Tibial nerve (tissue), 4 donors: ENCODE measurements around the gene SLC66A3. TPM values are rescaled to one million over a fixed set of nuclear protein-coding genes. Genes with fewer than 3 reads are reported as not detected.

Experiments used
- DNase-seq, 2 donors: peaks; one replicate each; pipeline ENCODE4 v3.0.0-alpha.2; 2019; ENCODE audit warnings: low spot score in 2 of 2
- H3K27ac ChIP-seq, 4 donors: fragments of 200-600 bp; sonication (generic) in 3 of 4; one replicate each; pipeline ENCODE4 v1.5.1; 2017 to 2019; ENCODE audit warnings: mild to moderate bottlenecking in 1 of 4
- H3K27me3 ChIP-seq, 2 donors: fragments of 200-600 bp; sonication (generic) in 1 of 2; one replicate each; pipeline versions ENCODE4 v1.5.1 to v1.6.0; 2017 to 2019
- H3K36me3 ChIP-seq, 3 donors: fragments of 200-600 bp; sonication (generic); one replicate each; pipeline ENCODE4 v1.5.1; 2018 to 2019
- H3K4me1 ChIP-seq, 4 donors: fragments of 200-600 bp; sonication (generic) in 3 of 4; one replicate each; pipeline ENCODE4 v1.5.1; 2017 to 2019
- H3K4me3 ChIP-seq, 4 donors: fragments of 200-600 bp; sonication (generic) in 3 of 4; one replicate each; pipeline ENCODE4 v1.5.1; 2017 to 2019; ENCODE audit warnings: mild to moderate bottlenecking in 1 of 4, moderate library complexity in 1 of 4
- H3K9me3 ChIP-seq, 4 donors: fragments of 200-600 bp; sonication (generic) in 3 of 4; one replicate each; pipeline ENCODE4 v1.5.1; 2017 to 2019
- CTCF ChIP-seq, 5 experiments: fragments of 200-600 bp in 3 of 5; fragments of 450-650 bp in 2 of 5; sonication (generic) in 3 of 5; IDR thresholded peaks; one replicate each; pipeline ENCODE4 v1.5.1; 2016 to 2019; ENCODE audit warnings: antibody characterized with exemption in 5 of 5, mild to moderate bottlenecking in 3 of 5, moderate library complexity in 2 of 5
- EP300 ChIP-seq, 2 donors: sonication (generic); formaldehyde crosslinking; IDR thresholded peaks; one replicate each; pipeline ENCODE4 v1.6.1; 2017; ENCODE audit warnings: antibody characterized with exemption in 2 of 2, mild to moderate bottlenecking in 1 of 2
- POLR2A ChIP-seq, 2 donors: fragments of 450-650 bp; IDR thresholded peaks; one replicate each; pipeline ENCODE4 v1.6.1; 2017; ENCODE audit warnings: antibody characterized with exemption in 2 of 2, mild to moderate bottlenecking in 2 of 2, moderate library complexity in 2 of 2
- WGBS, 2 donors: methylation state at CpG; one replicate each; pipeline ENCODE4 v1.1.5; 2018; 5-methylcytosine and 5-hydroxymethylcytosine counted together
- total RNA-seq, 4 donors: library from RNA; depleted of rRNA; stranded (reverse); fragments of >200 nt; gene quantifications; one replicate each; pipeline ENCODE4 v1.1.0, GENCODE V29; 2016

The SLC66A3 gene
- total RNA-seq, 4 donors from 2014 or later: 49.8 to 120 (median 112) TPM

GRCh38 chr2:11121099-11121822 lies 34.0 kb upstream of the SLC66A3 start:
- peaks cover 0 to 6% (median 0%) of the 10 kb centered on the region in 4 donors for H3K4me1 ChIP-seq
- H3K9me3 ChIP-seq: no peaks in the 10 kb centered on the region
- no peak overlapping the region for H3K4me3 ChIP-seq
- H3K27me3 ChIP-seq: no peaks in the 10 kb centered on the region
- DNase-seq: no peak
- no peak overlapping the region for H3K27ac ChIP-seq
- TF ChIP-seq POLR2A (IDR thresholded peaks at IDR 0.05) (no peak), EP300 (IDR thresholded peaks at IDR 0.05) (no peak), CTCF (IDR thresholded peaks at IDR 0.05) (no peak)
- no peaks in the 10 kb centered on the region for H3K36me3 ChIP-seq
- WGBS, 2 donors: 41 to 45% methylated on average over 8 of the region's 8 CpGs

DNA sequence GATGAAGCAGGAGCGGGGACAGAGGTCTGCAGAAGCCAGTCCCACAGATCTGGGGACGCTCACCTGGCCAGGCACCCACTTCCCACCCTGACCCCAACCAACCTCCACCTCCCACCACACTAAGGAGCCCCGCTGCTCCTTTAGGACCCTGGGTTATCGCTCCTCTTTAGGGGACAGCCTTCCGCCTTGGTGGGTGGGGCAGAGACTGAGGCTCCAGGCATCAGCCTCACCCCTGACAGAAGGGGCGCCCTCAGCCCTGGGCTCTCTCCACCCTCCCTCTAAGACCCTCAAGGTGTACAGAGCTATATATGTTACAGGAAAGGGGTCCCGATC lies 33.5 kb upstream of the SLC66A3 start:
- TF ChIP-seq CTCF (IDR thresholded peaks at IDR 0.05): no peak
- TF ChIP-seq POLR2A (IDR thresholded peaks at IDR 0.05): no peak
- no peak for TF ChIP-seq EP300 (IDR thresholded peaks at IDR 0.05)
- DNase-seq: no peak

GRCh38 chr2:11122380-11122779 lies 32.9 kb upstream of the SLC66A3 start:
- H3K36me3 ChIP-seq: no peaks in the 10 kb centered on the region
- TF ChIP-seq EP300 (IDR thresholded peaks at IDR 0.05) (no peak), POLR2A (IDR thresholded peaks at IDR 0.05) (no peak), CTCF (IDR thresholded peaks at IDR 0.05) (no peak)
- H3K4me1 ChIP-seq: peaks cover 0 to 6% (median 0%) of the 10 kb centered on the region in 4 donors
- H3K9me3 ChIP-seq: no peaks in the 10 kb centered on the region
- H3K4me3 ChIP-seq: no peak overlapping the region
- no peak overlapping the region for H3K27ac ChIP-seq
- DNase-seq: no peak
- WGBS, 2 donors: 53 to 65% methylated on average over 9 of the region's 9 CpGs
- no peaks in the 10 kb centered on the region for H3K27me3 ChIP-seq

More for the DNA sequence above, 33.5 kb upstream of the SLC66A3 start:
- no peaks in the 10 kb centered on the region for H3K27me3 ChIP-seq
- H3K4me1 ChIP-seq: peaks cover 0 to 6% (median 0%) of the 10 kb centered on the region in 4 donors
- H3K27ac ChIP-seq: no peak overlapping the region
- no peaks in the 10 kb centered on the region for H3K9me3 ChIP-seq
- peak overlapping the region in 1 of 4 donors; percentile 16 for H3K4me3 ChIP-seq
- H3K36me3 ChIP-seq: no peaks in the 10 kb centered on the region
- 34 to 44% methylated on average over 5 to 7 of the region's 7 CpGs for WGBS, 2 donors

GRCh38 chr2:11123001-11123809 lies 32.1 kb upstream of the SLC66A3 start:
- WGBS, 2 donors: 86 to 87% methylated on average over 8 to 10 of the region's 12 CpGs
- H3K36me3 ChIP-seq: no peaks in the 10 kb centered on the region
- H3K4me3 ChIP-seq: no peak overlapping the region
- no peaks in the 10 kb centered on the region for H3K9me3 ChIP-seq
- peaks cover 0 to 6% (median 0%) of the 10 kb centered on the region in 4 donors for H3K4me1 ChIP-seq
- no peak for DNase-seq
- TF ChIP-seq POLR2A (IDR thresholded peaks at IDR 0.05) (no peak), EP300 (IDR thresholded peaks at IDR 0.05) (no peak), CTCF (IDR thresholded peaks at IDR 0.05) (no peak)
- no peak overlapping the region for H3K27ac ChIP-seq
- H3K27me3 ChIP-seq: no peaks in the 10 kb centered on the region
